CD4-positive, alpha-beta T cell treated with Interleukin-2 at 100 ng/mL for 4 hours (primary cell): ENCODE measurements around the gene CDC37L1.
"Not testable (repeated sequence)": the region's sequence is repeated elsewhere in the genome, so short reads cannot be mapped to it uniquely, and the experiment has no call there.

Experiments used
- DNase-seq: peaks from one replicate; pipeline ENCODE4 v3.0.0-alpha.2; 2020; ENCODE audit warnings: low spot score

The CDC37L1 gene

DNA sequence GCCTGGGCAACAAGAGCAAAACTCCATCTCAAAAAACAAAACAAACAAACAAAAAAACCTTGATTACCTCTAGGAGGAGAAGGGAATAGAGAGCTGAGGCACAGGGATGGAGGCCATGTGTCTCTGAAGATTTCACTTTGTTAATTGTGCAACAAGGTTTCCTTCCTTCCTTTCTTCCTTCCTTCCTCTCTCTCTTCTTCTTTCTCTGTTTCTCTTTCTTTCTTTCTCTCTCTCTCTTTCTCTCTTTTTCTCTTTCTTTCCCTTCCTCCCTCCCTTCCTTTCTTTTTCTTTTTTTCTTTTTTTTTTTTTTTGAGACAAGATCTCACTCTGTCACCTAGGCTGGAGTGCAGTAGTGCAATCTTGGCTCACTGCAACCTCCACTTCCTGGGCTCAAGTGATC lies 75.2 kb downstream of the CDC37L1 start:
- DNase-seq = not testable (repeated sequence)

DNA sequence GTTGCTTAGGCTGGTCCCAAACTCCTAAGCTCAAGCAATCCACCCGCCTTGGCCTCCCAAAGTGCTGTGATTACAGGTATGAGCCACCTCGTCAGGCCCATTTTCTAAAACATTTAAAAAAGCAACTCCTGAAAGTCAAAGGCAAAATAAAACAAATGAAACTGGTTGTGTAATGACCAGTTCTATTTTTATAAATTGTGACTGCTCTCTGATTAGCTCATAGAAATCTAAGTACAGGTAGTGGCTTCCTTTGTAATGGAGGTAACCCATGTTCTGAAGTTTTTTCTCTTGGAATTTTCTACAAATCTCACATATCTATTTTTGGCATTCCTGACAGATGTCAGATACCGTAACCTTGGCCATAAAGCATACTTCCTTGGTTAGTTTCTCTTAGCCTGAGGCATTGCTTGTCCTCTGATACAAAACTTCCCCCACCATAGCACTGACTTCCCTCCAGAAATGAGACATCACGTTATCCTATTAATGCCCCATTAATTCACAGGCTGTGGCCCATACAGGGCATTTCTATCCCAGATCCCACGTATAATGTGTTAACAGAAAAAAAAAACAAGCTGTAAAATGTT lies 75.7 kb downstream of the CDC37L1 start:
- DNase-seq = no peak

DNA sequence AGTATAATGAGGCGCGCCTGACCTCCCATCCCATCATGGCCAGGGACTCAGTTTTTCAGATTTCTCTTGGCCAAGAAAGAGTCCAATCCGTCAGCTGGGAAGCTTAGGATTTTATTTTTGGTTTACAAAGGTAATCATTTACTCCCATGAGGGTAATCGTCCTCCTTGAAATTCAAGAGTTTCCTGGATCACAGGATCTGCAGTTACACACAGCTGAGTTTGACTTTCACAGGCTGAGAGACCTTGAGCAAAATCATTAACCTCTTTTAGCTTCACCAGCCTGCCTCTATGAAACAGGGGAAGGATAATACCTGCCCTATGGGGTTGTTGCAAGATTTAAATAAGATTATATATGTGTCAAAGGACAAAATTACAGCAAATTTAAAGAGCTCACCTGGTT lies 77.1 kb downstream of the CDC37L1 start:
- DNase-seq = no peak
